HepG2 (cell line): ENCODE results near the gene DBNDD2. TPM values are rescaled to one million over a fixed set of nuclear protein-coding genes. Genes with fewer than 3 reads are reported as not detected.
A peak's percentile ranks its signal among the peaks of the same experiment; 100 is the strongest.

ENCODE experiments used
- ATF6 ChIP-seq: sonication (generic); formaldehyde crosslinking; conservative IDR thresholded peaks from 2 replicates; pipeline ENCODE4 v1.4.0; 2020; ENCODE audit warnings: missing genetic modification reagents
- ATM ChIP-seq: fragments of 450-650 bp; IDR thresholded peaks from 2 replicates; pipeline ENCODE4 v1.7.1; 2017; ENCODE audit warnings: mild to moderate bottlenecking, borderline replicate concordance
- CREB1 ChIP-seq, 2 experiments: fragments of 450-650 bp in 1 of 2; IDR thresholded peaks; 2 replicates each; pipeline ENCODE4 v1.6.1; 2016 to 2017; ENCODE audit warnings: control low read depth in 1 of 2, mild to moderate bottlenecking in 1 of 2, missing compliant biosample characterization in 1 of 2, missing genetic modification characterization in 1 of 2
- HINFP ChIP-seq: sonication (generic); formaldehyde crosslinking; IDR thresholded peaks from 2 replicates; pipeline ENCODE4 v1.4.0; 2020; ENCODE audit warnings: low read depth, mild to moderate bottlenecking, missing genetic modification reagents
- KDM4B ChIP-seq: sonication (generic); formaldehyde crosslinking; IDR thresholded peaks from 2 replicates; pipeline ENCODE4 v1.4.0; 2020; ENCODE audit warnings: missing genetic modification reagents
- MTA3 ChIP-seq: sonication (generic); formaldehyde crosslinking; IDR thresholded peaks from 2 replicates; pipeline ENCODE4 v1.4.0; 2020; ENCODE audit warnings: missing genetic modification reagents
- PHF8 ChIP-seq: sonication (generic); formaldehyde crosslinking; IDR thresholded peaks from 2 replicates; pipeline ENCODE4 v1.5.0; 2020; ENCODE audit warnings: missing genetic modification reagents
- PRDM4 ChIP-seq: sonication (generic); formaldehyde crosslinking; IDR thresholded peaks from 2 replicates; pipeline ENCODE4 v1.9.0; 2021; ENCODE audit warnings: missing genetic modification reagents, borderline replicate concordance
- SAFB2 ChIP-seq: sonication (generic); formaldehyde crosslinking; IDR thresholded peaks from 2 replicates; pipeline ENCODE4 v1.5.1; 2020; ENCODE audit warnings: missing genetic modification reagents, low read depth, mild to moderate bottlenecking, borderline replicate concordance
- ZBTB20 ChIP-seq: sonication (generic); formaldehyde crosslinking; IDR thresholded peaks from 2 replicates; pipeline ENCODE4 v1.8.1; 2023; ENCODE audit warnings: missing genetic modification reagents, low read depth, mild to moderate bottlenecking, borderline replicate concordance
- ZFP91 ChIP-seq: sonication (generic); formaldehyde crosslinking; IDR thresholded peaks from 2 replicates; pipeline ENCODE4 v1.9.0; 2022; ENCODE audit warnings: missing genetic modification reagents, mild to moderate bottlenecking, borderline replicate concordance
- ZNF350 ChIP-seq: sonication (generic); formaldehyde crosslinking; IDR thresholded peaks from 2 replicates; pipeline ENCODE4 v1.4.0; 2020; ENCODE audit warnings: mild to moderate bottlenecking, low read depth, missing genetic modification reagents, borderline replicate concordance
- ZNF354B ChIP-seq: sonication (generic); formaldehyde crosslinking; IDR thresholded peaks from 2 replicates; pipeline ENCODE4 v1.8.0; 2022; ENCODE audit warnings: mild to moderate bottlenecking, missing genetic modification reagents
- ZNF597 ChIP-seq: sonication (generic); formaldehyde crosslinking; IDR thresholded peaks from 2 replicates; pipeline ENCODE4 v1.5.0; 2020; ENCODE audit warnings: missing genetic modification reagents
- ZNF772 ChIP-seq: sonication (generic); formaldehyde crosslinking; IDR thresholded peaks from 2 replicates; pipeline ENCODE4 v1.5.0; 2020; ENCODE audit warnings: mild to moderate bottlenecking, missing genetic modification reagents
- polyA plus RNA-seq, 8 experiments: library from polyadenylated mRNA; depleted of rRNA in 3 of 8; stranded (reverse) in 7 of 8; unstranded in 1 of 8; fragments of >200 nt; fragmentation: Illumina TruSeq in 4 of 8; extraction: Trizol in 4 of 8; gene quantifications; 2 replicates each; pipeline versions ENCODE4 v1.2.1 to v1.2.3, GENCODE V29; 2011 to 2016; ENCODE audit warnings: low read depth in 4 of 8, missing spikeins in 1 of 8, mixed read lengths in 1 of 8; ENCODE audit not compliant: insufficient read depth in 1 of 8
- total RNA-seq, 5 experiments: library from RNA; depleted of rRNA; stranded (reverse); fragments of >200 nt; fragmentation: Illumina TruSeq; extraction: Trizol; gene quantifications; 2 replicates each; pipeline ENCODE4 v1.2.3, GENCODE V29; 2016; ENCODE audit warnings: low read depth in 1 of 5

The DBNDD2 gene
- total and polyA plus RNA-seq, 2 of the 13 experiments (the other 11 are each of a cell fraction or from before 2014, with no cell fraction given), result 16.7 to 47.6 TPM

- TF ChIP-seq ZNF597 (CRISPR knock-in tag) (no peak), ATM (no peak), ZBTB20 (CRISPR knock-in tag) (no peak), ZNF354B (CRISPR knock-in tag) (no peak), ZFP91 (CRISPR knock-in tag) (no peak), MTA3 (CRISPR knock-in tag) (no peak), HINFP (0 out of 2 replicates have a peak, but pooled peaks have one; percentile 27), ZNF772 (0 out of 2 replicates have a peak, but pooled peaks have one; percentile 50), KDM4B (CRISPR knock-in tag) (no peak), PHF8 (CRISPR knock-in tag) (0 out of 2 replicates have a peak, but pooled peaks have one; percentile 23), CREB1 (IDR thresholded peaks at IDR 0.05) (no peak), CREB1 (CRISPR knock-in tag; IDR thresholded peaks at IDR 0.05) (no peak), SAFB2 (CRISPR knock-in tag) (no peak), ZNF350 (CRISPR knock-in tag) (no peak; the same call in 1 of the 2 replicates), PRDM4 (CRISPR knock-in tag) (no peak), ATF6 (CRISPR knock-in tag) (no peak)
Measured at GRCh38 chr20:45373353-45374100, 34.6 kb upstream of the DBNDD2 start (continued).
